Measurements from ENCODE around the gene GBX1.

The GBX1 gene

DNA sequence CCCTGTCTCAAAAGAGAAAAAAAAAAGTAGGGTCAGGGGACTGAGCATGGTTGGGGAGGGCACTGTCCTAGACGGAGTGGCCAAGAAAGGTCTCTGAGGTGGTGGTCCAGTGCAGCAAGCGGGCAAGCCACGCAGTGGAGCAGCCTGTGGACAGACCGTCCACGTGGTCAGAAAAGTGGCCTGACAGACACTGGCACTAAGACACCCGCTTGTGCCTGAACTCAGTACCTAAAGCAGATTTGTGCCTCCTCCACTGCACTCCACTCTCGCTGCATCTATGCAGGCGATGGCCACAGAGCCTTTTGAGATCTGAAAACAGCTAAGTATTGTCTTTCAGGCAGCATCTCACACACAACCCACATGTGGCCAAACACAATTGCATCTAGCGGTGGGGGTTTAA lies 10.7 kb upstream of the GBX1 start:
- TF ChIP-seq, protein P1, sequence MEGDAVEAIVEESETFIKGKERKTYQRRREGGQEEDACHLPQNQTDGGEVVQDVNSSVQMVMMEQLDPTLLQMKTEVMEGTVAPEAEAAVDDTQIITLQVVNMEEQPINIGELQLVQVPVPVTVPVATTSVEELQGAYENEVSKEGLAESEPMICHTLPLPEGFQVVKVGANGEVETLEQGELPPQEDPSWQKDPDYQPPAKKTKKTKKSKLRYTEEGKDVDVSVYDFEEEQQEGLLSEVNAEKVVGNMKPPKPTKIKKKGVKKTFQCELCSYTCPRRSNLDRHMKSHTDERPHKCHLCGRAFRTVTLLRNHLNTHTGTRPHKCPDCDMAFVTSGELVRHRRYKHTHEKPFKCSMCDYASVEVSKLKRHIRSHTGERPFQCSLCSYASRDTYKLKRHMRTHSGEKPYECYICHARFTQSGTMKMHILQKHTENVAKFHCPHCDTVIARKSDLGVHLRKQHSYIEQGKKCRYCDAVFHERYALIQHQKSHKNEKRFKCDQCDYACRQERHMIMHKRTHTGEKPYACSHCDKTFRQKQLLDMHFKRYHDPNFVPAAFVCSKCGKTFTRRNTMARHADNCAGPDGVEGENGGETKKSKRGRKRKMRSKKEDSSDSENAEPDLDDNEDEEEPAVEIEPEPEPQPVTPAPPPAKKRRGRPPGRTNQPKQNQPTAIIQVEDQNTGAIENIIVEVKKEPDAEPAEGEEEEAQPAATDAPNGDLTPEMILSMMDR (conservative IDR thresholded peaks at IDR 0.05), result no peak
- no peak for TF ChIP-seq ZFX (IDR thresholded peaks at IDR 0.05)
- no peak overlapping the region for H3K27ac ChIP-seq

DNA sequence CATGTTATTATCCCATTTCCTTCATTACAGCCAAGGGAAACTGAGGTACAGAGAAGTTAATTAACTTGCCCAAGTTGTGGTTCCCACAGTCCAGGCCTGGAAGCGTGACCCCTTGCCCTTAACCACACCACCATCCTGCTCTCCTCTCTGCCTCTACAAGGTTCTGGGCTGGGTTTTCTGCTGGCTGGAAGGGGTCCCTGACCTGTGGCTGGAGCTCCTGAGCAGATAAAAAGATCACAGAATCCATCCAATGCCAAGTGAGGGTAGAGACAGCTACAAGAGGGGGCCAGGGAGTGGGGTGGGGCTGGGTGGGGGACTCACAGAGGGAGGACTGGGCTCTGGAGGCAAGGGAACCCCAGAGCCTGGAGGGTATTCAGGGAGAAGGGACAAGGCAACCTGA lies 9.8 kb upstream of the GBX1 start:
- no peak for TF ChIP-seq ZFX (IDR thresholded peaks at IDR 0.05)
- TF ChIP-seq, protein P1 (conservative IDR thresholded peaks at IDR 0.05), result no peak
- no peak overlapping the region for H3K27ac ChIP-seq

DNA sequence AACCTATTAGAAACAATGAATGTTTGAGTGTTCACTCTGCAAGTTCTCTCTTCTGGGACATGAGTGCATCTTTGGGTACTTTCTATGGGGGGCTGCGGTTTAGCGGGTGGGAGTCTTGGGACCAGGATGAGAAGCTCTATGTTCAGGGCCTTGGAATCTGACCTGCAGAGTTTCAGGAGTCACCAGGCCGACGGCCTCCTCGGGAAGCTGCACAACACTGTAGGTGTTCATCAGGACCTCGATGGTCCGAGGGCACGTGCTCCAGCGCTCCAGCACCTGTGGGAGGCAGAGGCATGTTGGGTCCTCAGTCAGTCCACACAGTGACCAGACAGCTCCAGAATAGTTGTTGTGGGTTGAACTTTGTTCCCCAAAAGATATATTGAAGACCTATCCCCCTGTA lies 8.9 kb upstream of the GBX1 start:
- TF ChIP-seq, protein P1 (conservative IDR thresholded peaks at IDR 0.05), result no peak
- no peak for TF ChIP-seq ZFX (IDR thresholded peaks at IDR 0.05)

DNA sequence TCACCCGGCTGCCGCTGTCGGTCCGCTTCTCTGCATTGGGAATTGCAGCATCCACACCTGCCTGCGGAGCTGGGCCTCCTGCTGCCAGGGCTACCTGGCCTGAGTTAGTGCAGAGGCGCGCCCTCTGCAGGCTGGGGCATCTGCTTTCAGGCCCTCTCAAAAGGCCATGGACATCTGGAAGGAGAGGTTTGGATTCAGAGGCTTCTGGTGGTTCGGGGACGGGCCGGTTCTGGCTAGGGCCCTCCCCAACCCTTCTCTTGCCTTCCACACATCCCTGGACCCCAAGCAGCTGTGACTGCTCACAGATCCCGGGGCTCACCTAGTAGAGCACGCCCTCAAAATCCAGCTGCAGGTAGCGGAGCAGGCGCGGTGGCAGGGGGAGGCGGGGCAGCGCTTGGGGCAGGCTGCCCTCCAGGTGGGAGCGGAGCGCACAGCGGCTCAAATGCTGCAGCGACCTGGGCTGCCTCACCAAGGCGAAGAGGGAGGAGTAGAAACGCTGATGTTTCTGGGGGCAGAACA lies 8.4 kb upstream of the GBX1 start:
- no peak overlapping the region for H3K27ac ChIP-seq
- TF ChIP-seq ZFX (IDR thresholded peaks at IDR 0.05), result no peak
- TF ChIP-seq, protein P1 (conservative IDR thresholded peaks at IDR 0.05), result no peak

More for the DNA sequence above, 8.9 kb upstream of the GBX1 start:
- H3K27ac ChIP-seq, result no peak overlapping the region

DNA sequence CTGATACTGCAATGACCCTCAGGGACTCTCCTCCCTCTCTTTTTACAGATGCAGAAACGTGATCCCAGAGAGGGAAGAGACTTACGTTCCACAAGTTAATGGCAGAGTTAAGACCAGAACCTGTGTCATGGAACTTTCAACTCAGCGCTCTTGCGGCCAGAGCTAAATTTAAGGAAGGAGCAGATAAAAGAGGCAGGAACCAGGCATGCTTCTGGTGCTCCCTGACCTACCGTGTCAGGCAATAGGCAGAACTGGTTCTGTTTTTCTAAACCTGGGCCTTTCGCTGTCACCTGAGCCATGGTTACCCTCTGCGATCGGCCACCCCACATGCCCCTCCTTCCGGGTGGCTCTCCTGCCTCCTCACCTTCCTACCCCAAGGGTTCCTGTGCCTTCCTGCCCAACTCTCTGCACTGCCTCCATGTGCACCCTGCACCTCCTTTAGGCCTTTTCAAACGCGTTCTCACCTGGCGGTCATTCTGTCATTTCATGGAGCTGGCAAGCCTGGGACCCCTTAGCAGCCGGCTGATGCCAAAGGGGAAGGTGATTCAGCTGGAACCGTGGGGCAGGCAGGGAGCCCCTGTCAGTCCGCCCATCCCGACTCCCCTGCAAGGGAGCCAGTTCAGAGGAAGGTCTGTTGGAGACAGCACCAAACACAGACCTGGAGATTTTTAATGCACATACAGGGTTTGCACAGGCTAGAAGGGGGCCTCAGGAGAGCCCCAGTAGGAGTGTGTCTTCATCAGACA lies 7.7 kb upstream of the GBX1 start:
- H3K27ac ChIP-seq, result no peak overlapping the region
- no peak for TF ChIP-seq ZFX (IDR thresholded peaks at IDR 0.05)
- TF ChIP-seq, protein P1 (conservative IDR thresholded peaks at IDR 0.05), result no peak

DNA sequence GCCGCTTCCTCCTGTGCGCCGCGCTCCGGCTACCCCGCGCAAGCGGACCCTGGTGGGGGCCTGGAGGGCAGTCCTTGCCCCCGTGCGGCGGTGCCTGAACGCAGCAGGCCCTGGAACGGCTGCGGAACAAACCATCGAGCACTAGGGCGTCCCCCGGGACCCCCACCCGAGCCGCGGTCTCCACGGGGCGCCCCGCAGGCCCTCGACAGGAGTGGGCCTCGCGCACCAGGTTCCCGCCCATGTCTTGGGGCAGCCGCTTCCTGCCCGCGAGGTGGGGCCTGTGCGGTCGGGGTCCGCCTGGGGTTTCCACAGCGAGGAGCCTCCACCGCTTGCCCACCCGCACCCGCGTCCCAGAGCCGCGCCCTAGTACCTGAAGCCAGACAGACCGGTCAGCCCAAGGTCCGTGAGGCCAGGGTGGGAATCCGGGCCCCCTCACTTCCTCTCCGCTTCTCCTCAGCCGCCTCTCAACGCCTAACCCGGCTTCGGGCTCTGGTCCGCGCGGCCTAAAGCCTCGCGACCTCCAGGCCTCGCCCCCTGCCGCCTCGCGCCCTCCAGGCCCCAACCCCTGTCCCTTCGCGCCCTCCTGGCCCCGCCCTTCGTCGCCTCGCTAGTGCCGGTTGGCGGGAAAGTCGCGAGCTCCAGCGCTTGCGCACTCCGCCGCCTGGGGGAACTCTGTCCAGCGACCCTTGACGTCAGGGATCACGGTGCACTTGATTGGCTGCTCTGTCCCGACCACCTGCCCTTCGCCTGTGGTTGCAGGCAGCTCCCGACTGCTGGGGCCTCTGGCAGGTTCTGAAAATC lies 7.0 kb upstream of the GBX1 start:
- no peak for TF ChIP-seq ZFX (IDR thresholded peaks at IDR 0.05)
- no peak overlapping the region for H3K27ac ChIP-seq

DNA sequence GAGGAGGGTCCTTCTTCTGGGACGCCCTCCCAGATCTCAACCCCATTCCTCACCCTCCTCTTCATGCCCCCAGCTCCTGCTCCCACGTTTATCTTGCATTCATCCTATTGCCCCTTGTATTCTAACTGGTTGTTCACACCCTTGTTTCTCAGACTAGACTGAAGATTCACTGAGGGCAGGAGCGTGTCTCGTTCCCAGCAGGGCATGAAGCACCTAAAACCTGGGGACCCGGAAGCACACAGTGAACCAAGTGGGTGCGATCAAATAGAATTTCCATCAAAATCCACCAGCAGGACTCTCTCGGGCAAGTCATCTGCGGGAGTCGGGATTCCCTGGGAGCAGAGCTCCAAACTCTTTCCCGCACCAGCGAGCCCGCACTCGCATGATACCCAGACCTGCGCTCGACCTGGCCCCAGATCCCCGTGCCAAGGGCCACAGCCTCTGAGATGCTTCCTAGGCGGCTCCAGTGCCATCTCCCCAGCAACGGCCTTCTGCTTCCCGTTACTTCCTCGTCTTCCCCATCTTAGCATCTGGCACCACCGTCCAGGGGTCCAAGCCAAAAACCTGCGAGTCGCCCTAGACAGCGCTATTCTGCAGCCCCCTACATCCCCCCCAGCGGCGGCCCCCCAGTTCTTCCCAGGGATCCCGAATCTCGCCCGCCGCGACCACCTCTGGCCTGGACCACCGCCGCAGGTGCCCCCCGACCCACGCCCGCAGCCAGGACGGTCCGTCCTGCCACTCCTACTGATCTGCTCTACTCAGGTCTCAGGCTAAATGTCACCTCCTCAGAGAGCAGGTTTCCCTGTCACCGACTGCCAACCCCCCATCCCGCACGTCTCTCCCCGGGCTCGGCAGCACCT lies 6.1 kb upstream of the GBX1 start:
- TF ChIP-seq ZFX (IDR thresholded peaks at IDR 0.05), result no peak
- TF ChIP-seq, protein P1 (conservative IDR thresholded peaks at IDR 0.05), result no peak
- H3K27ac ChIP-seq, result no peak overlapping the region
